NCI-H2107 treated with DMSO at 0.1 percent for 48 hours (cell line): ENCODE results near the gene SPATS2.

Source experiments
- DNase-seq: peaks from one replicate; lab custom pipeline; 2025; ENCODE audit not compliant: unreplicated experiment; lab: John Stamatoyannopoulos, UW

Gene SPATS2

GRCh38 chr12:49461221-49461620 is 94.0 kb downstream of the SPATS2 start:
- DNase-seq: no peak

DNA sequence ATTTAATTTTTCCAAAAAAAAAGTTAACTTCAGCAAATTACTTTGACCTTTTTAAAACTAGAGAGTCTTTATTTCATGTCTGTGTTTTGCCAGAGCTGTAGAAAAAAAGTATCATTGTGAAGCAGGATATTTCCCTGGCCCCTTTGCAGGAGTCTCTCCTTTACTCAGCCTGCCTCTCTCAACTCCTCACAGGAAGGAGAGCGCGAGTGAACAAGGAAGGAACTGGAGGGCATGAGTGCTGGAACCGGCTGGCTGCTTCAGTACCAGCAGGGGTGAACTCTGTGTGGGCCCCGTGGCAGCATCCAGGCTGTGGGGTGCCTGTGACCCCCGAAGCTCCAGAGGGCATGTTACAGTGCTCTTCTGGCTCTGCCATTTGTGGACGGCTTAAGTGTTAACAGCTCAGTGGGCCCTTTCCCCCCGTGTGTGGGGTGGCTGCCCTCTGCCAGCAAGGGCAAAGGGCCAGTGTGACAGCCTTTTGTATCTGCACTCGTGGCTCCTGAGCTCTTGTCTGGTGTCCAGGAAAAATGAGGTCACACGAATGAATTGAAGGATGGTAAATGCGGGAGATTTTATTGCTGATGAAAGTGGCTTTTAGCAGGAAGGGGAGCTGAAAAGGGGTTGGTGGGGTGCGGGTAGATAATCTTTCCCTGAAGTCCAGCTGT is 95.0 kb downstream of the SPATS2 start:
- DNase-seq: no peak

DNA sequence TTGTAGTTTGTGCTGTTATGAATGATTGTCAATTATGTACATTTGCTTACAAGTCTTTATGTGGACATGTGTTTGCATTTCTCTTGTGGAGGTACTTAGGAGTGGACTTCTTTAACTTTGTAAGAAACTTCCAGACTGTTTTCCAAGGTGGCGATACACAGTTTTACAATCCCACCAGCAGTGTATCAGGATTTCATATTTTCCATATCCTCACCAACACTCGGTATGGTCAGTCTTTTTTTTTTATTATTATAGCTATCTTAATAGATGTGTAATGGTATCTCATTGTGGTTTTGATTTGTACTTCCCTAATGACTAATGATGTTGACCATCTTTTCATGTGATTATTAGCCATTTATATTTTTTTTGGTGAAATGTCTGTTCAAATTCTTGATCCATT is 97.9 kb downstream of the SPATS2 start:
- DNase-seq: no peak

- DNase-seq: no peak
Observed at GRCh38 chr12:49470986-49471385, 103.7 kb downstream of the SPATS2 start.

GRCh38 chr12:49471557-49471956 is 104.3 kb downstream of the SPATS2 start:
- DNase-seq: no peak

DNA sequence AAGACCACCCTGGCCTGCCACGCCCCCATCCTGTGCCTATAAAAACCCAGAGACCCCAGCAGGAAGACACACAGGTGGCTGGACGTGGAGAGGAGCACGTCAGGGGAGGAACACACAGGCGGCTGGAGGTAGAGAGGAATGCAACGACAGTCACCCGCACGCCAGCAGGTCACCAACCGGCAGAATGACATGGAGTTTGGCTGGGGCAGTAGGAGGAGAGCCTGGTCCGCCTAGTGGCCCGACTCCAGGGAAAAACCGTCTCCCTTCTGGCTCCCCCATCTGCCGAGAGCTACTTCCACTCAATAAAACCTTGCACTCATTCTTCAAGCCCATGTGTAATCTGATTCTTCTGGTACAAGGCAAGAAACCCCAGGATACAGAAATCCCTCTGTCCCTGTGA is 108.8 kb downstream of the SPATS2 start:
- DNase-seq: no peak

GRCh38 chr12:49478949-49479664 is 111.8 kb downstream of the SPATS2 start:
- no peak for DNase-seq

- DNase-seq: no peak
Observed at GRCh38 chr12:49482095-49483051, 115.1 kb downstream of the SPATS2 start.

DNA sequence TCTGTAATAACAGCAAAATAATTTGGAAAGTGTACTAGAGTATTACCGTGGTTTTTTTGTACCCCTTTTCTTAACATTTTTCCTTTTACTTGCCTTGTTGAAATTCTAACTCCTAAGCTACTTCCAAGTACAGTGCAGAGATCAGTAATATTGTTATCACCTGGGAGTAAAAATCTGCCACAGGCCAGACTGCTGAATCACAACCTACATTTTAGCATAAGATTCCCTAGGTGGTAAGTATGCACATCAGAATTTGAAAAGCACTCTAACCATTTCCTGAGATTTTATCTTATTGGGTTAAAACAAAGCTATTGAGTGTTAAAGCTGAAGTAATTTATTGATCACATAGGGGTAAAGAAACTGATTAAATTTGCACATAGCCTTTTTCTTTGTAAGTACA is 116.4 kb downstream of the SPATS2 start:
- no peak for DNase-seq

GRCh38 chr12:49487605-49488004 is 120.3 kb downstream of the SPATS2 start:
- DNase-seq: no peak

DNA sequence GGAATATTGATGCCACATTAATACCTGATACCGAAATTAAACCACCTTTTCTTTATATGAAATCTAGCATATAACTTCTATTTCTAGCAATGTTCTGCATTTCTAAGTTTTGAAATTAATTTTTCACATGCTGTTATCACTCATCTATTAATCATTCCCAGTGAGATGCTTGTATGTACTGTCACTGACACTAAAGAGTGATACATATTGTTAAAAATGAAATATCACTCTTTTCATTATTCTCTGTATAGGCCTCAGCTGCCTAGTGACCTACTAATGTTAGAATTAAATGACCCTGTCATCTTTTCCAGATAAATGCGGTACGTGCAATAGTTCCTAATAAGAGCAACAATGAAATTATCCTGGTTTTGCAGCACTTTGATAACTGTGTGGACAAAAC is 121.9 kb downstream of the SPATS2 start:
- DNase-seq: no peak

GRCh38 chr12:49489720-49490119 is 122.5 kb downstream of the SPATS2 start:
- DNase-seq: no peak

DNA sequence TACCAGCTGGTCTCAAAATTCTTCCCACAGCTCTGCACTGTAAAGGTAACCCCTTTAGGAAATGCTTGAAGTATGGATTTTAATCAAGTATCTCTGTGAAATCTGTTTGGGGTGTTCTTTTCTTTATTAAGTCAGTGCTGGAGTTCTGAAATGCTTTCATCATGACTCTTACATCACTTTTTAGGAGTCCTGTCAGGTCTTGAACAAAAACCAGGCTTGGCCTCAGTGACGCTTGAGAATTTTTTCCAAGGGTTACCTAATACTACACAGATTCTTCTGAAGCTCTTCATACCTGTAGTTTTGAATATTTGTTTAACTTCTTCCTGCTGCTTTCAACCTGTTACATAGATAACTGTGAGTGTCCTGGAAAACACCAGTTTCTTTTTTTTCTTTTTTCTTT is 124.6 kb downstream of the SPATS2 start:
- DNase-seq: no peak

GRCh38 chr12:49493900-49494299 is 126.6 kb downstream of the SPATS2 start:
- no peak for DNase-seq

- no peak for DNase-seq
Observed at GRCh38 chr12:49496417-49497360, 129.4 kb downstream of the SPATS2 start.

- DNase-seq: no peak
Observed at GRCh38 chr12:49501895-49502294, 134.6 kb downstream of the SPATS2 start.

DNA sequence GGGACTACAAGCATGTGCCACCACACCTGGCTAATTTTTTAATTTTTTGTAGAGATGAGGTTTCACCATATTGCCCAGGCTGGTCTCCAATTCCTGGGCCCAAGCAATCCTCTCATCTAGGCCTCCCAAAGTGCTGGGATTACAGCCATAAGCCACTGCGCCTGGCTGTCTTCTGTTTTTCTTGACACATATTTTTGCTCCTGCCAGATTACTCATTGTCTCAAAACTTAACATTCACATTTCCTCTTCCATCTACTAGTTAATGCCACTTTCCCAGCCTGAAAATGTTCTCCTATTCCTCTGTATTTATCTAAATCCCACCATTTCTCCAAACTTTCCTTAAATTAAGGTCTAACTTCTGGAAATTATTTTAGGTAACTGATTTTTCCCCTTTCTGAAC is 135.3 kb downstream of the SPATS2 start:
- DNase-seq: no peak

DNA sequence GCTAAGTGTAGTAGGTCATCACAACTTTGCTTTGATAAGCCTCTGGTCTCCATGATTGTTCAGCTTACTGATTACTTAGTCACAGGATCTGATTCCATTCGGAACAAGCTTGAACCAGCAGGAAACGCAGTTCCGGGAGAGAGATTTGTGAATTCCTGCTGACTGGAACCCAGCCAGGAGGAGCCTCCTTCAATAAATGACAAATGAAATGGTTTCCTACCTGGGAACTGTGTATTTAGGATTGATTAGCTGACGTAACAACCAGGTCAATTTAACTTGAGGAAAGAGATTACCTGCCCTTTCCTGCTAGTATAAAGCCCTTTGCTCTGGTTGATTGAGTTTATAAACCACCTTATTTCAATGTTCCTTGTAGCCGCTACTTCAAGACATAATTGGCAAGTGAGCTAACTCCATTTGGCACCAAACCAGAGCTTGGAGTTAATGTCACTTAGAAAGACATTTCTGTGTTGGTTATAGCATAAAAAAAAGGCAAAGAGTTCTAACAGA is 136.5 kb downstream of the SPATS2 start:
- no peak for DNase-seq

- DNase-seq: no peak
Observed at GRCh38 chr12:49505672-49506071, 138.4 kb downstream of the SPATS2 start.

DNA sequence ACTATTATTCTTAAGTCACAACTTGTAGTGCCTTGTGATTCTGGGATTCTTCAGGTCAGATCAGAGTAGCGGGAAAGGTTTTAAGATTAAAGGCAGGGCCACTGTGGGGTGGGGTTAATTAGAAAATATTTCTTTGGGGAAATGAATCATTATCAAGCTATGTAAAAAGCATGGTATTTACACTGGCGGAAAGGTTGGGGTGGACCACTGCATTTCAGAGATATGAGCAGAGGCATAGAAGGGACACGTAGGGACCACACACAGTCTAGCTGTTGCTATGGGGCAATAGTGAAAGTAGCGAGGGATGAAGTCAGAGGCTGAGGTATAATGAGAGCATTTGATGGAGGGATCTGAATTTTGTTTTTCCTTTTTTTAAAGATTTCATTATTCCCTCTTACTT is 139.9 kb downstream of the SPATS2 start:
- DNase-seq: no peak
